Measurements from ENCODE around the gene SLC24A4. TPM values are rescaled to one million over a fixed set of nuclear protein-coding genes. Genes with fewer than 3 reads are reported as not detected.

SLC24A4 gene
- total RNA-seq, 1 donor from 2014 or later: 0.34 TPM

DNA sequence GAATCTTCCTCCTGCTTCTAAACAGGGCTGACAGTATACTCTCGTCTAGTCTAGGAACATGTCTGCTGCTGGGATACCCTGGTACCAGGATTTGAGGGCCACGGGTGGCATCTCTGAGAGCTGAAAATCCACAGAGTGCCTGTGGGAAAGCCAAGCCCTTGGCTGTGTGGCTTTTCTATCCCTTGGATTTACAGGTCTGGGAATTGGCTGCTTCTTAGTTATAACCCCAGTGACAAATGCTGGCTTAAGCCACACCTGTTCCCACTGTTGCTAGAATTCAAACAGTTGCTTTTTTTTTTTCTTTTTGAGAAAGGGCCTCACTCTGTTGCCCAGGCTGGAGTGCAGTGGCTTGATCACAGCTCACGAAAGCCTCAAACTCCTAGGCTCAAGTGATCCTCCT is 176.3 kb downstream of the SLC24A4 start:
- Mint-ChIP-seq H3K4me1 (ENCODE audit: low read depth, unreplicated experiment) (peaks cover 13% of the 10 kb centered on the region), H3K27me3 (ENCODE audit: unreplicated experiment) (peaks cover 2% of the 10 kb centered on the region), H3K4me3 (ENCODE audit: unreplicated experiment) (no peak overlapping the region), H3K9me3 (ENCODE audit: unreplicated experiment) (no peaks in the 10 kb centered on the region), H3K27ac (ENCODE audit: unreplicated experiment) (no peak overlapping the region), H3K36me3 (ENCODE audit: unreplicated experiment) (no peaks in the 10 kb centered on the region)
- DNase-seq: no peak
- TF ChIP-seq, protein P1, sequence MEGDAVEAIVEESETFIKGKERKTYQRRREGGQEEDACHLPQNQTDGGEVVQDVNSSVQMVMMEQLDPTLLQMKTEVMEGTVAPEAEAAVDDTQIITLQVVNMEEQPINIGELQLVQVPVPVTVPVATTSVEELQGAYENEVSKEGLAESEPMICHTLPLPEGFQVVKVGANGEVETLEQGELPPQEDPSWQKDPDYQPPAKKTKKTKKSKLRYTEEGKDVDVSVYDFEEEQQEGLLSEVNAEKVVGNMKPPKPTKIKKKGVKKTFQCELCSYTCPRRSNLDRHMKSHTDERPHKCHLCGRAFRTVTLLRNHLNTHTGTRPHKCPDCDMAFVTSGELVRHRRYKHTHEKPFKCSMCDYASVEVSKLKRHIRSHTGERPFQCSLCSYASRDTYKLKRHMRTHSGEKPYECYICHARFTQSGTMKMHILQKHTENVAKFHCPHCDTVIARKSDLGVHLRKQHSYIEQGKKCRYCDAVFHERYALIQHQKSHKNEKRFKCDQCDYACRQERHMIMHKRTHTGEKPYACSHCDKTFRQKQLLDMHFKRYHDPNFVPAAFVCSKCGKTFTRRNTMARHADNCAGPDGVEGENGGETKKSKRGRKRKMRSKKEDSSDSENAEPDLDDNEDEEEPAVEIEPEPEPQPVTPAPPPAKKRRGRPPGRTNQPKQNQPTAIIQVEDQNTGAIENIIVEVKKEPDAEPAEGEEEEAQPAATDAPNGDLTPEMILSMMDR (IDR thresholded peaks at IDR 0.05; ENCODE audit: partially characterized antibody, unreplicated experiment): no peak

DNA sequence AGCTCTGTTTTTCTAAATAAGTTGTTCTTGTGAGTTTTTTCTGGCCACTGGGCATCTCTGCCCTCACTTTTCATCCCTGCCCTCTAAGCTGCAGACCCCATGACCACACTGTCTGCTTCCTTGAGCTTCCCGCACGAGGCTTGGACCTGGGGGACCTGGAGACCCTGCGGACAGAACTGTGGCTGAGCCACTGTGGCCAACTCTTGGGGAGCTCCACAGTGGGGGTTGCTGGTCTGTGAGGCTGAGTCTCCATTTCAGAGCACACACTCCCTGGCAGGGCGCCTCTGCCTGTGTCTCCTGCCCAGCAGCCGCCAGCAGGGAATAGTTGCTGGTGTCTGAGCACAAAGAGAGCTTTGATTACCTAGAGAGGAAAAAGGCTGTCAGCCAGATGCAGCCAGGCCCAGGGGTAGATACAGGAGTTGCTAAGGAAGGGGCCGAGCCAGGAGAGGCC is 177.6 kb downstream of the SLC24A4 start:
- no peak for DNase-seq
- Mint-ChIP-seq H3K36me3 (ENCODE audit: unreplicated experiment) (no peaks in the 10 kb centered on the region), H3K9me3 (ENCODE audit: unreplicated experiment) (no peaks in the 10 kb centered on the region), H3K27ac (ENCODE audit: unreplicated experiment) (no peak overlapping the region), H3K27me3 (ENCODE audit: unreplicated experiment) (peaks cover 2% of the 10 kb centered on the region), H3K4me3 (ENCODE audit: unreplicated experiment) (no peak overlapping the region), H3K4me1 (ENCODE audit: low read depth, unreplicated experiment) (peaks cover 13% of the 10 kb centered on the region)
- TF ChIP-seq, protein P1 (IDR thresholded peaks at IDR 0.05; ENCODE audit: partially characterized antibody, unreplicated experiment): no peak

DNA sequence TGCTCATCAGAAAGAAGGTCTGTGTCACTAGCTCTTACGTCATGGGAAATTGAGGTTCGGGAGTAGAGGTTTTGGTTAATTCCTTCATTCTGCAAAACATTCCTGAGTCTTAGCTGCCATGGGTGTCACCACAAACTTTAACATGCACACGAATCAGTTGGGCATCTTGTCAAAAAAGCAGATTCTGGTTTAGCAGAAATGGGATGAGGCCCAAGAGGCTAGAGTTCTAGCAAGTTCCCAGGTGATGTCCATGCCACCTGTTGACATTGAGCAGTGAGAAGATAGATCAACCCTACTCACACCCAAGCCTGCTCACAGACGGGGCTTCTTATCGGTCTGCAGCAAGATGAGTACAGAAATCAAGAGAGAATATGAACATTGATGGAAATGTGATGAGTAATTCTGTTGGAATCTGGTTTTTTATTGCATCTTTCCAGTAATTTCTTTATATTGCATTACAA is 179.0 kb downstream of the SLC24A4 start:
- H3K36me3 Mint-ChIP-seq (ENCODE audit: unreplicated experiment): no peaks in the 10 kb centered on the region

DNA sequence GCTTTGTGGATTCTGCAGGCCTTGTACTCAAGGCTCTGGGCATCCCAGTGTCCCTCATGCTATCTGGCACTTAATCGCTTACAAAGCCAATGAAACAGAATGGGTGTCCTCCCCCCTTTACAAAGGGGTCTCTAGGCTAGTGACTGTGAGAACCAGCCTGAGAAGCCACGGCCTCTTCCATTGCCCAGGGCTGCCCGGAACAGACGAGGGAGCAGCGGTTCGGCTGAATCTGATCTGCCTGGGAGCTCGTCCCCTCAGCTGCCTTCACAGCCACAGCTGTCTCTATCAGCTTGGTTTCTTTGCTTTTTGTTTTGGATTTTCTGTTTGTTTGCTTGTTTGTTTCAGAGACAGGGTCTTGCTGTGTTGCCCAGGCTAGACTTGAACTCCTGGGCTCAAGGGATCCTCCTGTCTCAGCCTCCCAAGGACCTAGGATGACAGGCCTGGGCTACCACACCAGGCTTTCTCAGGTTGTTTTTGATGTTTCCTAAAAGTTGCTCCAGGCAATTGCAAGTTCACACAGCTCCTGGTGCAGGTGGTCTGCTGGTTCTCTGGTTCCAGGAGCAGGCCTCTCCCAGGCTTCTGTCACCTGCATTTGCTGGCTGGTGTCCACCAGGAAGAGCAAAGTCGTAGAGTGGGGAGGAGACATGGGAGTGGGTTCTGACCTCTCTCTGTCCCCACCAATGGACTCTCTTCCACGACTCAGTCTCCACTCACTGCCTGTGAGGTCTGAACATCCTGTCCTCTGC is 179.7 kb downstream of the SLC24A4 start:
- TF ChIP-seq, protein P1 (IDR thresholded peaks at IDR 0.05; ENCODE audit: partially characterized antibody, unreplicated experiment): no peak
- Mint-ChIP-seq H3K4me3 (ENCODE audit: unreplicated experiment) (no peak overlapping the region), H3K36me3 (ENCODE audit: unreplicated experiment) (no peaks in the 10 kb centered on the region), H3K4me1 (ENCODE audit: low read depth, unreplicated experiment) (peaks cover 7% of the 10 kb centered on the region), H3K27ac (ENCODE audit: unreplicated experiment) (no peak overlapping the region), H3K9me3 (ENCODE audit: unreplicated experiment) (no peaks in the 10 kb centered on the region), H3K27me3 (ENCODE audit: unreplicated experiment) (peaks cover 4% of the 10 kb centered on the region)
- DNase-seq: no peak

More for the DNA sequence above, 179.0 kb downstream of the SLC24A4 start:
- Mint-ChIP-seq H3K4me1 (ENCODE audit: low read depth, unreplicated experiment) (peaks cover 13% of the 10 kb centered on the region), H3K4me3 (ENCODE audit: unreplicated experiment) (no peak overlapping the region), H3K9me3 (ENCODE audit: unreplicated experiment) (no peaks in the 10 kb centered on the region), H3K27ac (ENCODE audit: unreplicated experiment) (no peak overlapping the region), H3K27me3 (ENCODE audit: unreplicated experiment) (peaks cover 4% of the 10 kb centered on the region)
- TF ChIP-seq, protein P1 (IDR thresholded peaks at IDR 0.05; ENCODE audit: partially characterized antibody, unreplicated experiment): no peak
- DNase-seq: no peak

Data from glutamatergic neuron (in vitro differentiated cells).